Measurements from ENCODE around the gene CARMIL1.
"Not testable (repeated sequence)": the region's sequence is repeated elsewhere in the genome, so short reads cannot be mapped to it uniquely, and the experiment has no call there.

Gene CARMIL1

DNA sequence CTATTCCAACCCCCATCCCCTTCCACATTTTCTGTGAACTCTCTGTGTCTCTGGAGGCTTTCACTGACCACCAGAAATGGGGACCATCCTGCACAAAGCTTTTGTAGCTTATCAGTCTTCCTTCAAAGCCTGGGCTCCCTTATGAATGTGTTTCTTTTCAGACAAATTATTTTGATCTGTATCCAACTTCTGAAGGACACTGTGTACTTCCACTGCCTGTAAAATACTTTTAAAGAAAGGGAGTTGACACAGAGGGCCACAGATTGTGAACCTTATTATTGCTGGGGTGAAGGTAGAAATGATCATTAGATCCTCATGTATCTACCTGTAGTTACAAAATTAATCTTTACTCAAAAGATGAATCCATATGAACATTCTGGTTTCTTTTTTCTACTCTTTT is 135.6 kb downstream of the CARMIL1 start:
- no peak for DNase-seq

GRCh38 chr6:25415274-25415673 is 136.1 kb downstream of the CARMIL1 start:
- no peak for DNase-seq

- no peak for DNase-seq
Measured at GRCh38 chr6:25415701-25416100, 136.5 kb downstream of the CARMIL1 start.

DNA sequence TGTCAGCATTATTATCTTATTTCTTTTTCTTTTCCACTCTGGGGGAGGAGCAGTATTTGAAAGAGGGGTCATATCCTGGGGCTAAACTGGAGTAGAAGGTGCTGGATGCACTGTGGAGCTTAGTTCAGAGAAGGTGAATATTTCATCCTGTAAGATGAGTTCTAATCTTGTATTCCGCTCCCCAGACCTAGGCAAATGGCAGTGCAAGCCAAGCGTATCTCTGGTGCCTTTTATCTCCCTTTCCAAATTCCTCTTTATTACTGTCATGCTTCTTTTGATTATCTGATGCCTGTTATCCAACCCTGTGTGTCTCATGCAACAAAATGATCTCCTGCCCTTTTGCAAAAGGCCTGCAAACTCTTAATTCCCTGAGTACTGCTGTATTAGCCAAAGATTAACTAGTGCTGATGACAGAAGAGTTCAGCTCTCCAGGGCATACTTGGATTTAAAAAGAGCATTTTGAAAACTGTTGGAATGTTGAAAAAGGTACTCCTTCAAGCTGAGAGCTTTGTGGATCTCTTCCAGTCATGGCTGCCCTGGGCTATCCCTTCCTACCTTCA is 138.0 kb downstream of the CARMIL1 start:
- no peak for DNase-seq

GRCh38 chr6:25418454-25419052 is 139.4 kb downstream of the CARMIL1 start:
- no peak for DNase-seq

DNA sequence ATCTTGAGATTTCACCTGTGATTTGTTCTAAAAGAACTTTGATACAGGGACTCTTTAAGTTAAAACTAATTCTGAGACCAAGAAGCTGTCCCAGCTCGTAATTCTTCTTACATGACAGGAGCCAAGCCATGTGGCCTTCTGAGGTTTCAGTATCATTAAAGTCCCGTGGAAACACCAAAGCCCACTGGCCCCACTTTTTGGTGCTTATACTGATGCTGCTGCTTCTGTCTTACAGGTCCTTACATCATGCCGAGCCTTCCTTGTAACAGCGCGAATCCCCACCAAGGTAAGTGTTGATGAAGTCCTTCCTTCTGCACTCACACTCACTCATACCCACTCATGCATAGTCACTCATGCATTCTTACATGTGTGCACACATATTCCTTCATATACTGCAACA is 140.7 kb downstream of the CARMIL1 start:
- DNase-seq = no peak

DNA sequence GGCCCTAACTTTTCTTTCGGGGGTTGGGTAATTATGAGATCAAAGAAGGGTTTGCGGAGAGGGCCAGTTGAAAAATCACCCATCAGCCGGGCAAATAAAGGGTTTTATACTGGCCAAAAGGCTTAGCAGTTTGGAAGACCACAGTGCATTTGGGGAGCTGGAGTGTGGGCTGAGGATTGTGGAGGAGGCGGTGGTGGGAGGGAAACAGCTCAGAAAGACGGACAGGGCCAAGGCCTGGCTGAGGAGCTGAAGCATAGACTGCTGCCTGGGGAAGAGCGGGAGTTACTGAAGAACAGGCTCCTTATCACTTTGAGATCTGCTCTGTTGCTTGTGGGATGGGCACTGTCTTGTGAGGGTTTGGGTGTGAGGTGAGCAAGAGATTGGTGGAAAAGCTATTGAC is 144.2 kb downstream of the CARMIL1 start:
- DNase-seq = no peak

DNA sequence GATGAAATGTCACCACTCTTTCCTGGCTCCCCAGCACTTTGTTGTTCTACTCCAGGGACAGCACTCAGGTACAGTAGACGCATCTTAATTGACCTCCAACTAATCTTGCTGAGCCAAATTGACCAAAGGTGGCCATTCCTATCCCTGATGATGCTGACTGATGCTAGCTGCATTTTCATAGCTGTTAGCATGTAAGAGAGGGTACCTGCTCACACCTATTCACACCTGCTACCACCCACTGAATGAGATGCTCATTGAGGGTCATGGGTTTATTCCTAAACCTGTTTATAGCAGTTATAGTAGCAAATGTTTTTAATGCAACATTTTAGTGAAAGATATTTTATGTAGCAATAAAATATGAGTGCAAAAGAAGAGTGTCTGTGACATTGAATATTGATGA is 145.1 kb downstream of the CARMIL1 start:
- DNase-seq = no peak

DNA sequence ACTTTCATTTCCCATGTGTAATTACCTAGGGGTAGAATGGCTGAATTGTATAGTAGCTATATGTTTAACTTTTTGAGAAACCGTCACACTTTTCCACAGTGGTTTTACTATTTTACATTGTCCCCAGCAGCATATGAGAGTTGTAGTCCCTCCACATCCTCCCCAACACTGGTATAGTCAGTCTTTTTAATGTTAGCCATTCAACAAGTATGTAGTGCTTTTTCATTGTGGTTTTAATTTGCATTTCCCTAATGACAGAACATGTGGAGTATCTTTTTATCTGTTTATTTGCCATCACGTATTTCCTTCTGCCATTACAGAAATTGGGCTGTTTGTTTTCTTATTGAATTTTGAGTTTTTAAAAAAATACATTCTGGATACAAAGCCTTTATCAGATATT is 148.4 kb downstream of the CARMIL1 start:
- no peak for DNase-seq

- no peak for DNase-seq
Measured at GRCh38 chr6:25428758-25429317, 149.7 kb downstream of the CARMIL1 start.

DNA sequence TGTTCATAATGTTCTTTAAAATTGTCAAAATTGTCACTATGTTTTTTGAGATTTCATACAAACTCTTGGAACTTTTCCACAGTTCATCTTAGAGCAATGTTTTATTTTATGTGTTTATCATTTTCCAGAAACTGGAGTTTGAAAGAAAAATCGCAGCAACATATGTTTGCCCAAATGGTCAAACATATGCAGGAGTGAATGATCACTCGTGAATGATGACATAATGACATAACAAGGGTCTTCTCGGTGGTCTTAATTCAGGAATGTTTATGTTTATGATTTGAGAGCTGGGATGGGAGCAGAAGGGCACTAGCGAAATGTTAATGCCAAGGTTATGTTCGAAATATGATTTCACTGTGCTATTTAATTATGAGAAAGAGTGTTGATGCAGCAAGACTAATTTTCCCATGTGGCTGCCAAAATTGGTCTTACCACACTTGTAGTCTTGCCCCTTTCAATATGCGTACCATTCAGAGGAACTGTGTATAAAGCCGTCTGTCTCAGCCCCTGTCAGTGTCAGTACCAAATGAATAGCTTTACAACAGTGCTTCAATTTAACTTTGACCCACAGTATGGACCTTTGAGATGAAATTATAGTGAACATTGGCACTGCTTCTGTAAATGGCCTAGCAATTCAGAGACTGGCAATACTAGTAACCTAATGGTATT is 152.3 kb downstream of the CARMIL1 start:
- no peak for DNase-seq

- DNase-seq = no peak
Measured at GRCh38 chr6:25431975-25432307, 152.8 kb downstream of the CARMIL1 start.

- no peak for DNase-seq
Measured at GRCh38 chr6:25434921-25435320, 155.7 kb downstream of the CARMIL1 start.

GRCh38 chr6:25435416-25435985 is 156.3 kb downstream of the CARMIL1 start:
- no peak for DNase-seq

DNA sequence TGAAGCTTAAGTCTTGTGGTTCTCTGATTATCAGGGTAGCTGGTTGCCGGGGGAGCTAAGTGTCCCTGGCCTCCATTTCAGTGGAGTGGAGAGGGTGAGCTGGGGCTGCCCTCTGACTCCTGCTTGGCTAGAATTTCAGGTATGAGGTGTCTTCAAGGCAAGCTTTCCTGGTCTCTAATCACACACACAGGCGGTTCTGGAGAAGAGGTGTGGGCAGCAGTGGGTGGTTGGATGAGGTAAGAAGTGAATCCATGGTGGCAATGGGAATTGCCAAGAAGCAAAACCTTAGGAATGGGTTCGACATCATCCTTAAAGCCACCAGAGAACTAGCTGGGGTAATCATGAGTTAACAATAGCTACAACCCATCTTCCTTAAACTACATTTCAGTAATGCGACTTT is 157.6 kb downstream of the CARMIL1 start:
- no peak for DNase-seq

- no peak for DNase-seq
Measured at GRCh38 chr6:25439368-25439767, 160.2 kb downstream of the CARMIL1 start.

DNA sequence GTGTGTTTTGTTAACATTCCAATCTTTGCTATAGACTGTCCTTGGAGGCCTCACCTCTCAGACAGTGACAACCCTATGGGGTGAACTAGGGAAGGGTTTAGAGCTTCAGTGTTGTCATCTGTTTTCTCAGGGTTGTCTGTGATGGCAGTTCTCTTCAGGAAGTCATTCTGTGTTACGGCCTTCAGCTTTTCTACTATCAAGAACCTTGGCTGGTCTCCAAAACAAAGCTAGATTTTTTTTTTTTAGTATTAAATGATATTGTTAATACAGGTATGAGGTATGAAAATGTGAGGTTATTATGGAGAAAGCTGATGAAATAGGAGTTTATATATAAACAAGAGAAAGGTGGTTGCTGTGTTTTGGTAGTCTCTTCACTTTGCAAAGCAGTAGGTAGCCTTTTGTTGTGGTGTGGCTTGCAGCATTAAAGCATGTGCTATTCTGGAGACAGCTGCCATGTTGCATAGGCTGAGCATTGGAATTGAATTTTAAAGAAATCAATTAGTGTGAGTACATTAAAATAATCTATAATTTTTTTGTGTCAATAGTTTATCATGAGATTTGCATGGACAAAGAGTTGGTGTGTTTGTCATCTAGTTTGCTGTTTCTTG is 162.6 kb downstream of the CARMIL1 start:
- no peak for DNase-seq

DNA sequence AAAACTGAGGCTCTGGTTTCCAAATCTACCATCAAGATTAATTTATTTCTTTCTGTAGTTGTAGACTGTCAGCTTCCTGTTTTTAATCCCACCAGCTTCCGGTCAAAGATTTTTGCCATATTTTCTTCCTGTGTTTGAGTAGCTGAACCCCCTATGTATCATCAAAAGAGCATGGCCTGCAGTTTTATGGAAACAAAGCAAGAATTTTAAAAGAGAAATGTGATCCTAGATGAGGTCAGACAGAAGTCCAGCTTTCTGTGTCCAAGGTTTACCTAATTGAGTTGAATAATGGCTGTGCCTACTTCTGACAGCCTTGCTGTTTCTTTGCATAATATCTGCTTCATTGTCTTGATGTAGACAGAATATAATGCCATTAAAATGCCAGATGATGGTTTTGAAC is 163.7 kb downstream of the CARMIL1 start:
- no peak for DNase-seq

DNA sequence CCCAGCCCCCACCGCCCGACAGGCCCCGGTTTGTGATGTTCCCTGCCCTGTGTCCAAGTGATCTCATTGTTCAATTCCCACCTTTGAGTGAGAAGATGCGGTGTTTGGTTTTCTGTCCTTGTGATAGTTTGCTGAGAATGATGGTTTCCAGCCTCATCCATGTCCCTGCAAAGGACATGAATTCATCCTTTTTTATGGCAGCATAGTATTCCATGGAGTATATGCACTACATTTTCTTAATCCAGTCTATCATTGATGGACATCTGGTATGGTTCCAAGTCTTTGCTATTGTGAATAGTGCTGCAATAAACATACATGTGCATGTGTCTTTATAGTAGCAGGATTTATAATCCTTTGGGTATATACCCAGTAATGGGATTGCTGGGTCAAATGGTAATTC is 165.3 kb downstream of the CARMIL1 start:
- not testable (repeated sequence) for DNase-seq

DNA sequence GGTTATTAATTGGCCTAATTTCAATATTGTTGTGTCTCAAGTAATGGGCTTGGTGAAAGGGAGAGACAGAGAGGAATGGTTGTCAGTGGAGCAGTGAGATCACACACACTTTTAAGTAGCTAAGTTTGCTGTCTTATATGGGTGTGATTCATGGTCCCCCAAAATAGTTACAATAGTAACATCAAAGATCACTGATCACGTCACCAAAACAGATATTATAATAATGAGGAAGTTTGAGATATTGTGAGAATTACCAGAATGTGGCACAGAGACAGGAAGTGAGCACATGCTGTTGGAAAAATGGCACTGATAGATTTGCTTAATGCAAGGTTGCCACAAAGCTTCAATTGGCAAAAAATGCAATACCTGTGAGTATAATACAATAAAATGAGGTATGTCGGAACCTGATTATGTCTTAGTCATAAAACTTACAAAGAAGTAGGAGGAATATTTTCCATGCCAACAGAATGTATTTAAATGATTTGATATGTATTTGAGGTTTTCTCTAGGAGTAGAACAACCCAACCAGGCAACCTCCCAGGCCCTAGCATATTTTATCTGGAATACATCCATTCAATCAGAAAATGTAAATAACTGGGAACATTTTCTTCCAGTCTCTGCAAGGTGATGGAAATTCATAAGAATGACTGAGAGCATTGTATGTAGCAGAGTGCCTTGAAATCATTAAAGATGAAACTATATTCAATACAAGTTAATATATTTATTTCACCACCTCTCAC is 167.8 kb downstream of the CARMIL1 start:
- DNase-seq = no peak

DNA sequence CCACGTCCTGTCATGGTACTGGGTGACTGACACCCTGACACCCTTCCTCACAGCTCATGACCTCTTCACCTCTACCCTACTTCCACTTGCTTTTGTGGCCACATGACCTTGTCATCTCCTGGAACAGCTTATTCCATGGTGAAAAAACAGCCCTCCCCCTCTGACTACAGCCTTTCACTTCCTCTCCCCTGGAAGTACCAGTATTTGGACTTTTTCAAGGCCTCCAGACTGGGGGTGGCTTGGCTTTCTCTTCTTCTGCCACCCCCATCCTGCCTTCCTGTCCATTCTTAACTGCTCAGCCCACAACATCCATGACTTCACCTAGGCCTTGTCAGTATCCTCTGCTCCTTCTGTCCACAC is 168.4 kb downstream of the CARMIL1 start:
- no peak for DNase-seq

DNA sequence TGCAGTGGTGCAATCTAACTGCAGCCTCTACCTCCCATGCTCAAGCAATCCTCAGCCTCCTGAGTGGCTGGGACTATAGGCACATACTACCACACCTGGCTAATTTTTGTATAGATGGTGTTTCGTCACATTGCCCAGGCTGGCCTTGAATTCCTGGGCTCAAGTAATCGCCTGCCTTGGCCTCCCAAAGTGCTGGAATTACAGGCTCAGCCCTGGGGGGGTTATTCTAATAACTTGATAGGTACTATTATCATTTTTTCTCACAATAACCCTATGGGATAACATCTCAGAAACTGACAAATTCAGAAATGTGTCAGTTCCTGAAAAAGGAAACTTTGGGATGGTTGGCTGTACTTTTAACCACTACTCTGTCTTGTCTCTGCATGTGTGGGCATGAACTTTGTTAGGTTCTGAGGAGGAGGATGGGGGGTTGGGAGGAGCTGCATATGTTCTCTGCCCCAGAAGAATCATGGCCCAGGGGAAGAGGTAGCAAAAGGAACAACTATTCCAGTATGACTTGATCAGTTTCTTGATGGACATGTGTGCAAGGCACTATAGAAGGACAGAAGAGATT is 169.9 kb downstream of the CARMIL1 start:
- DNase-seq = no peak

GRCh38 chr6:25449774-25450173 is 170.6 kb downstream of the CARMIL1 start:
- no peak for DNase-seq
